ENCODE measurements around the gene KPNA4.

The KPNA4 gene

GRCh38 chr3:160471892-160472291 is 93.5 kb downstream of the KPNA4 start:
- Histone ChIP-seq H3K36me3 (ENCODE audit: control insufficient read depth, low read length) (no peaks in the 10 kb centered on the region), H3K9me3 (ENCODE audit: control insufficient read depth, insufficient read depth, low read length) (peaks cover 26% of the 10 kb centered on the region), H3K4me2 (ENCODE audit: low read length) (no peak overlapping the region), H3K4me3 (ENCODE audit: low read length) (no peak overlapping the region), H3K27ac (ENCODE audit: low read depth, low read length) (no peak overlapping the region), H3F3A (ENCODE audit: control insufficient read depth, insufficient read depth) (no peaks in the 10 kb centered on the region), H3K79me2 (ENCODE audit: control insufficient read depth, low read length) (no peaks in the 10 kb centered on the region), H3K9me2 (replicated peaks; ENCODE audit: control insufficient read depth, low read length) (no peaks in the 10 kb centered on the region), H3K27me3 (ENCODE audit: control insufficient read depth, low read length) (no peaks in the 10 kb centered on the region), H4K20me1 (ENCODE audit: control insufficient read depth, insufficient read depth, low read depth, low read length) (no peaks in the 10 kb centered on the region), H3K4me1 (ENCODE audit: control insufficient read depth, low read length) (peaks cover 8% of the 10 kb centered on the region; the same call in 1 of the 2 replicates)
- no peak for TF ChIP-seq EZH2phosphoT487 (IDR thresholded peaks at IDR 0.05; ENCODE audit: borderline replicate concordance, low read length)
- no peak for TF ChIP-seq CTCF (IDR thresholded peaks at IDR 0.05; ENCODE audit: low read depth, low read length, poor library complexity, severe bottlenecking)

GRCh38 chr3:160470181-160470580 is 95.2 kb downstream of the KPNA4 start:
- Histone ChIP-seq H4K20me1 (ENCODE audit: control insufficient read depth, insufficient read depth, low read depth, low read length) (no peaks in the 10 kb centered on the region), H3K4me2 (ENCODE audit: low read length) (no peak overlapping the region), H3K9me3 (ENCODE audit: control insufficient read depth, insufficient read depth, low read length) (peaks cover 26% of the 10 kb centered on the region), H3K27me3 (ENCODE audit: control insufficient read depth, low read length) (no peaks in the 10 kb centered on the region), H3K4me3 (ENCODE audit: low read length) (no peak overlapping the region), H3K36me3 (ENCODE audit: control insufficient read depth, low read length) (no peaks in the 10 kb centered on the region), H3K27ac (ENCODE audit: low read depth, low read length) (no peak overlapping the region), H3K9me2 (replicated peaks; ENCODE audit: control insufficient read depth, low read length) (no peaks in the 10 kb centered on the region), H3K4me1 (ENCODE audit: control insufficient read depth, low read length) (peaks cover 4% of the 10 kb centered on the region; the same call in 1 of the 2 replicates), H3K79me2 (ENCODE audit: control insufficient read depth, low read length) (no peaks in the 10 kb centered on the region), H3F3A (ENCODE audit: control insufficient read depth, insufficient read depth) (no peaks in the 10 kb centered on the region)
- TF ChIP-seq EZH2phosphoT487 (IDR thresholded peaks at IDR 0.05; ENCODE audit: borderline replicate concordance, low read length) (no peak), CTCF (IDR thresholded peaks at IDR 0.05; ENCODE audit: low read depth, low read length, poor library complexity, severe bottlenecking) (no peak)

GRCh38 chr3:160464971-160465370 is 100.4 kb downstream of the KPNA4 start:
- Histone ChIP-seq H3K9me3 (ENCODE audit: control insufficient read depth, insufficient read depth, low read length) (peaks cover 5% of the 10 kb centered on the region; the same call in 1 of the 2 replicates), H3F3A (ENCODE audit: control insufficient read depth, insufficient read depth) (no peaks in the 10 kb centered on the region), H3K4me2 (ENCODE audit: low read length) (no peak overlapping the region), H3K4me3 (ENCODE audit: low read length) (no peak overlapping the region), H3K27ac (ENCODE audit: low read depth, low read length) (no peak overlapping the region), H3K27me3 (ENCODE audit: control insufficient read depth, low read length) (no peaks in the 10 kb centered on the region), H3K79me2 (ENCODE audit: control insufficient read depth, low read length) (no peaks in the 10 kb centered on the region), H3K9me2 (replicated peaks; ENCODE audit: control insufficient read depth, low read length) (no peaks in the 10 kb centered on the region), H3K4me1 (ENCODE audit: control insufficient read depth, low read length) (no peaks in the 10 kb centered on the region), H3K36me3 (ENCODE audit: control insufficient read depth, low read length) (no peaks in the 10 kb centered on the region), H4K20me1 (ENCODE audit: control insufficient read depth, insufficient read depth, low read depth, low read length) (no peaks in the 10 kb centered on the region)
- TF ChIP-seq CTCF (IDR thresholded peaks at IDR 0.05; ENCODE audit: low read depth, low read length, poor library complexity, severe bottlenecking) (no peak), EZH2phosphoT487 (IDR thresholded peaks at IDR 0.05; ENCODE audit: borderline replicate concordance, low read length) (no peak)
